ENCODE results near the gene C20orf173. TPM values are rescaled to one million over a fixed set of nuclear protein-coding genes. Genes with fewer than 3 reads are reported as not detected.

The C20orf173 gene
- total and polyA plus RNA-seq, 2 of the 13 experiments (the other 11 are each of a cell fraction or from before 2014, with no cell fraction given): not detected

- H3K9ac ChIP-seq (ENCODE audit: insufficient read depth, low read depth, low read length): peak overlapping the region; percentile 64
- no peaks in the 10 kb centered on the region for H3K27me3 ChIP-seq (ENCODE audit: control insufficient read depth in 1 of 2, insufficient read depth in 2 of 2, low read length in 2 of 2)
- H3K4me1 ChIP-seq (ENCODE audit: insufficient read depth, low read length): peaks cover 29% of the 10 kb centered on the region
- TSS peak; percentile 90 for BruUV-seq (replicated peaks)
- 7% methylated on average over 13 of the region's 13 CpGs for WGBS (ENCODE audit: low lambda C conversion rate)
- H3K4me2 ChIP-seq (ENCODE audit: low read depth, low read length): peak overlapping the region; percentile 97
- CTCF ChIA-PET (ENCODE audit: low intra/inter-chr PET ratio, low total read pairs): no interaction called here
- peaks cover 11% of the 10 kb centered on the region for H3K79me2 ChIP-seq (ENCODE audit: insufficient read depth, low read length)
- POLR2A ChIA-PET: interaction anchor here (0.6 to 4.0 kb wide), 32 partner anchors 10 to 695 kb away, joined by 3 to 41 read pairs (median 5); partner anchors contain the start of genes AAR2, CEP250, NFS1 and PHF20
- peak overlapping the region; percentile 18 for H3K27ac ChIP-seq (ENCODE audit: extremely low read length, insufficient read depth, low read length)
- no peak for FAIRE-seq
- DNase-seq (ENCODE audit: low spot score): no peak
- peak overlapping the region; percentile 94 for H2AFZ ChIP-seq (ENCODE audit: low read length)
- in situ Hi-C loops (cut with HindIII; ENCODE audit: extremely low pct_ligation_motif_present, low pct_unique_long_range_greater_than_20kb) (no loop called here), intact Hi-C loops (cut with micrococcal nuclease; ENCODE audit: unreplicated experiment) (loop anchor here (5.0 kb wide), 2 partner anchors 74 to 76 kb away; partner anchors contain the start of gene SPAG4)
- no peaks in the 10 kb centered on the region for H3K9me3 ChIP-seq (ENCODE audit: low read length)
- H4K20me1 ChIP-seq (ENCODE audit: insufficient read depth, low read length): no peaks in the 10 kb centered on the region
- H3K36me3 ChIP-seq (replicated peaks in 1 of 2; ENCODE audit: control insufficient read depth in 1 of 2, insufficient read depth in 2 of 2, low read length in 2 of 2): peaks cover 6 to 11% of the 10 kb centered on the region in 2 experiments; a peak in 4 of 5 replicates
- peak overlapping the region; percentile 74 to 93 (median 79) for H3K4me3 ChIP-seq (replicated peaks in 1 of 3; ENCODE audit: insufficient read depth in 1 of 3, low read depth in 2 of 3, low read length in 3 of 3)
- peak; percentile 39 for ATAC-seq
- no peak for TF ChIP-seq IKZF1 (IDR thresholded peaks at IDR 0.05)
- TF ChIP-seq ZNF776 (CRISPR knock-in tag; IDR thresholded peaks at IDR 0.05): no peak
- no peak for TF ChIP-seq ZFP37 (CRISPR knock-in tag; IDR thresholded peaks at IDR 0.05; ENCODE audit: borderline replicate concordance)
- TF ChIP-seq, protein P1, sequence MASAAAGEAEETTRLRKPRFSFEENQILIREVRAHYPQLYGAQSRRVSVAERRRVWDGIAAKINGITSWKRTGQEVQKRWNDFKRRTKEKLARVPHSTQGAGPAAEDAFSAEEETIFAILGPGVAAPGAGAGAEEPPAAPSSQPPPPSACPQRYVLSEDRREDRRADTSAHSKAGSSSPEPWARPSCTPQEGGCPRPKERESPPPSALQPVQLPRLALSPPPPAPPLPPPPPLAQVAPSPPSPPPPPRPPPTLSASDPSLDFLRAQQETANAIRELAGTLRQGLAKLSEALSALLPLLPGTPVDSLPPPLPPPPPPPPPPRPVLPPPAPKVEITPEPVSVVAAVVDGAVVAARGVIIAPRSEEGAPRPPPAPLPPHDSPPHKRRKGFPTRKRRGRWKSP (CRISPR knock-in tag; IDR thresholded peaks at IDR 0.05): 0 out of 2 replicates have a peak, but pooled peaks have one; percentile 5
- TF ChIP-seq CENPT (CRISPR knock-in tag; IDR thresholded peaks at IDR 0.05; ENCODE audit: low read depth): no peak
- TF ChIP-seq HIVEP1 (CRISPR knock-in tag; IDR thresholded peaks at IDR 0.05): no peak; the same call in 1 of the 2 replicates
- 0 out of 2 replicates have a peak, but pooled peaks have one; percentile 10 for TF ChIP-seq HMG20A (CRISPR knock-in tag; IDR thresholded peaks at IDR 0.05; ENCODE audit: borderline replicate concordance)
- peak; percentile 26 for TF ChIP-seq ZNF781 (CRISPR knock-in tag; IDR thresholded peaks at IDR 0.05; ENCODE audit: borderline replicate concordance, not compliant biosample characterization)
- 0 out of 2 replicates have a peak, but pooled peaks have one; percentile 21 for TF ChIP-seq FLYWCH1 (CRISPR knock-in tag; IDR thresholded peaks at IDR 0.05)
- peak; percentile 13; the same call in 1 of the 2 replicates for TF ChIP-seq ZNF674 (CRISPR knock-in tag; IDR thresholded peaks at IDR 0.05; ENCODE audit: low read depth)
- no peak for TF ChIP-seq ZNF160 (CRISPR knock-in tag; IDR thresholded peaks at IDR 0.05)
- TF ChIP-seq MIER2 (CRISPR knock-in tag; IDR thresholded peaks at IDR 0.05): 0 out of 2 replicates have a peak, but pooled peaks have one; percentile 2
- 0 out of 2 replicates have a peak, but pooled peaks have one; percentile 48 for TF ChIP-seq ETV6 (CRISPR knock-in tag; conservative IDR thresholded peaks at IDR 0.05)
- no peak for TF ChIP-seq ZNF354B (CRISPR knock-in tag; IDR thresholded peaks at IDR 0.05)
- no peak for TF ChIP-seq MTA3 (CRISPR knock-in tag; IDR thresholded peaks at IDR 0.05)
- 0 out of 2 replicates have a peak, but pooled peaks have one; percentile 2 for TF ChIP-seq ZNF614 (CRISPR knock-in tag; IDR thresholded peaks at IDR 0.05; ENCODE audit: borderline replicate concordance)
- TF ChIP-seq SATB2 (CRISPR knock-in tag; IDR thresholded peaks at IDR 0.05): no peak
- no peak for TF ChIP-seq BATF2 (CRISPR knock-in tag; IDR thresholded peaks at IDR 0.05)
- TF ChIP-seq HOXD1 (CRISPR knock-in tag; IDR thresholded peaks at IDR 0.05): no peak
- TF ChIP-seq MXI1 (IDR thresholded peaks at IDR 0.05; ENCODE audit: borderline replicate concordance, low read depth, low read length): no peak
- TF ChIP-seq ZNF232 (CRISPR knock-in tag; IDR thresholded peaks at IDR 0.05; ENCODE audit: borderline replicate concordance): 0 out of 2 replicates have a peak, but pooled peaks have one; percentile 21
- peak; percentile 20; the same call in 1 of the 2 replicates for TF ChIP-seq ZNF136 (CRISPR knock-in tag; IDR thresholded peaks at IDR 0.05; ENCODE audit: low read depth)
- peak; percentile 24 for TF ChIP-seq MIXL1 (CRISPR knock-in tag; IDR thresholded peaks at IDR 0.05)
- TF ChIP-seq PHF8 (CRISPR knock-in tag; IDR thresholded peaks at IDR 0.05): no peak
- TF ChIP-seq, protein P2, sequence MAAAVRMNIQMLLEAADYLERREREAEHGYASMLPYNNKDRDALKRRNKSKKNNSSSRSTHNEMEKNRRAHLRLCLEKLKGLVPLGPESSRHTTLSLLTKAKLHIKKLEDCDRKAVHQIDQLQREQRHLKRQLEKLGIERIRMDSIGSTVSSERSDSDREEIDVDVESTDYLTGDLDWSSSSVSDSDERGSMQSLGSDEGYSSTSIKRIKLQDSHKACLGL (CRISPR knock-in tag; IDR thresholded peaks at IDR 0.05): peak; percentile 20
These were observed 11.8 kb upstream of the C20orf173 start for GRCh38 chr20:35541118-35541782.
